SU-DHL-6 (cell line): ENCODE results near the gene COL6A2.
"Not testable (repeated sequence)": the region's sequence is repeated elsewhere in the genome, so short reads cannot be mapped to it uniquely, and the experiment has no call there.

Experiments
- H2AFZ ChIP-seq: fragments of 200-600 bp; sonication (generic); 2 replicates; pipeline ENCODE4 v1.6.1; 2014; ENCODE audit warnings: low read depth, mild to moderate bottlenecking, moderate library complexity, mixed read lengths, antibody characterized with exemption, low read length; ENCODE audit not compliant: severe bottlenecking
- H3F3A ChIP-seq: fragments of 200-600 bp; shearing (Covaris generic); 2 replicates; pipeline ENCODE4 v1.6.0; 2016; ENCODE audit warnings: antibody characterized with exemption, mild to moderate bottlenecking; ENCODE audit not compliant: insufficient read depth
- H3K27ac ChIP-seq: fragments of 200-600 bp; sonication (generic); 2 replicates; pipeline ENCODE4 v1.5.1; 2016; ENCODE audit warnings: low read depth, mild to moderate bottlenecking, low read length, moderate library complexity, mixed read lengths
- H3K27me3 ChIP-seq: fragments of 200-600 bp; sonication (generic), shearing (Covaris generic); 2 replicates; pipeline ENCODE4 v1.6.0; 2014; ENCODE audit warnings: mild to moderate bottlenecking, low read length
- H3K36me3 ChIP-seq: fragments of 200-600 bp; sonication (generic); 2 replicates; pipeline ENCODE4 v1.6.1; 2014; ENCODE audit warnings: mild to moderate bottlenecking, low read length, mixed read lengths
- H3K4me2 ChIP-seq: fragments of 300-600, 200-600 bp; shearing (Covaris generic), sonication (generic); 2 replicates; pipeline ENCODE4 v1.6.0; 2014; ENCODE audit warnings: low read length, low read depth, mild to moderate bottlenecking; ENCODE audit not compliant: poor library complexity, severe bottlenecking
- H3K4me3 ChIP-seq: fragments of 200-600 bp; sonication (generic); 2 replicates; pipeline ENCODE4 v1.5.1; 2014; ENCODE audit warnings: antibody characterized with exemption, low read length, mild to moderate bottlenecking, mixed read lengths; ENCODE audit not compliant: insufficient read depth, poor library complexity, severe bottlenecking
- H3K79me2 ChIP-seq: fragments of 200-600 bp; sonication (generic); 2 replicates; pipeline ENCODE4 v1.6.1; 2014; ENCODE audit warnings: mild to moderate bottlenecking, low read length, moderate library complexity; ENCODE audit not compliant: insufficient read depth
- H3K9ac ChIP-seq: fragments of 200-600 bp; sonication (generic); 2 replicates; pipeline ENCODE4 v1.7.0; 2014; ENCODE audit warnings: mild to moderate bottlenecking, low read length
- H3K9me2 ChIP-seq: fragments of 200-600 bp; sonication (generic); replicated peaks from 2 replicates; pipeline ENCODE4 v1.6.1; 2014; ENCODE audit warnings: low read length; ENCODE audit not compliant: insufficient read depth
- H3K9me3 ChIP-seq: fragments of 200-600 bp; sonication (generic); 2 replicates; pipeline ENCODE4 v1.6.1; 2014; ENCODE audit warnings: low read length, mixed read lengths; ENCODE audit not compliant: insufficient read depth
- H4K20me1 ChIP-seq: fragments of 200-600 bp; sonication (generic); 2 replicates; pipeline ENCODE4 v1.6.1; 2014; ENCODE audit warnings: low read depth, mild to moderate bottlenecking, antibody characterized with exemption, low read length, moderate library complexity, mixed read lengths
- CTCF ChIP-seq: fragments of 200-600 bp; sonication (generic); IDR thresholded peaks from one replicate; pipeline ENCODE4 v1.5.1; 2017; ENCODE audit warnings: antibody characterized with exemption, mild to moderate bottlenecking, low read length, moderate library complexity; ENCODE audit not compliant: insufficient read depth, poor library complexity, severe bottlenecking
- EZH2phosphoT487 ChIP-seq: fragments of 200-600 bp; sonication (generic), shearing (Covaris generic); conservative IDR thresholded peaks from 2 replicates; pipeline ENCODE4 v1.6.1; 2018; ENCODE audit warnings: mild to moderate bottlenecking, antibody characterized with exemption, low read length, moderate library complexity, mixed read lengths

Gene COL6A2

GRCh38 chr21:46083791-46084561 is 13.9 kb upstream of the COL6A2 start:
- Histone ChIP-seq H3K36me3 (no peaks in the 10 kb centered on the region), H3K9me3 (peaks cover 7% of the 10 kb centered on the region; the same call in 1 of the 2 replicates), H3K4me2 (no peak overlapping the region), H3K79me2 (no peaks in the 10 kb centered on the region), H3K9ac (no peak overlapping the region), H3K9me2 (no peaks in the 10 kb centered on the region), H3K27me3 (no peaks in the 10 kb centered on the region), H3K4me3 (no peak overlapping the region), H3F3A (no peaks in the 10 kb centered on the region), H2AFZ (no peak overlapping the region), H4K20me1 (no peaks in the 10 kb centered on the region), H3K27ac (no peak overlapping the region)
- TF ChIP-seq EZH2phosphoT487 (no peak), CTCF (no peak)

GRCh38 chr21:46084709-46085108 is 13.2 kb upstream of the COL6A2 start:
- Histone ChIP-seq H3K79me2 (no peaks in the 10 kb centered on the region), H3F3A (no peaks in the 10 kb centered on the region), H3K9me2 (no peaks in the 10 kb centered on the region), H4K20me1 (no peaks in the 10 kb centered on the region), H3K27me3 (no peaks in the 10 kb centered on the region), H3K36me3 (no peaks in the 10 kb centered on the region), H3K4me3 (no peak overlapping the region), H2AFZ (no peak overlapping the region), H3K4me2 (no peak overlapping the region), H3K9me3 (peaks cover 7% of the 10 kb centered on the region; the same call in 1 of the 2 replicates), H3K9ac (no peak overlapping the region), H3K27ac (no peak overlapping the region)
- TF ChIP-seq CTCF = no peak
- TF ChIP-seq EZH2phosphoT487 = no peak

DNA sequence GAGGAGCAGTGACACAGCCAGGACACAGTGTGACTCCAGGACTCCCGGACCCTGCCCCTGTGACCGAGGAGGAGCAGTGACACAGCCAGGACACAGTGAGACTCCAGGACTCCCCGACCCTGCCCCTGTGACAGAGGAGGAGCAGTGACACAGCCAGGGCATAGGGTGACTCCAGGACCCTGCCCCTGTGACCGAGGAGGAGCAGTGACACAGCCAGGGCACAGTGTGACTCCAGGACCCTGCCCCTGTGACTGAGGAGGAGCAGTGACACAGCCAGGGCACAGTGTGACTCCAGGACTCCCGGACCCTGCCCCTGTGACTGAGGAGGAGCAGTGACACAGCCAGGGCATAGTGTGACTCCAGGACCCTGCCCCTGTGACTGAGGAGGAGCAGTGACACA is 12.7 kb upstream of the COL6A2 start:
- not testable (repeated sequence) for H3K4me2 ChIP-seq, H3K27me3 ChIP-seq, H3K9ac ChIP-seq, H3K27ac ChIP-seq, H4K20me1 ChIP-seq, H2AFZ ChIP-seq, H3K9me3 ChIP-seq, H3K9me2 ChIP-seq, H3K36me3 ChIP-seq, H3F3A ChIP-seq, H3K4me3 ChIP-seq, H3K79me2 ChIP-seq

DNA sequence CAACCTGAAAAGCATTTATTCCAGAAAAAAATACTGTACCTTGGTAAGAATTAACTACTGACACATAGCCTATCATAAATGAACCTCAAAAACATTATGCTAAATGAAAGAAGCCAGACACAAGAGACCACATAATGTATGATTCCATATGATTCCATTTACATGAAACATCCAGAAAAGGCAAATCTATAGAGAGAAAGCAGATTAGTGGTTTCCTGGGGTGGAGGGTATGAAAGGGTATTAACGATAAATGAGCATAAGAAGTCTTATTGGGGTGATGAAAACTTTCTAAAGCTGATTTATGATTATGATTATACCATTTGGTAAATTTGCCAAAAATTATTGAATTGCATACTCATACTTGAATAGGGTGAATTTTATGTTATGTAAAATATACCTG is 10.3 kb upstream of the COL6A2 start:
- Histone ChIP-seq H3K4me2 (no peak overlapping the region), H3K9me2 (no peaks in the 10 kb centered on the region), H4K20me1 (no peaks in the 10 kb centered on the region), H3K27ac (no peak overlapping the region), H3K79me2 (no peaks in the 10 kb centered on the region), H3K4me3 (no peak overlapping the region), H2AFZ (no peak overlapping the region), H3K27me3 (no peaks in the 10 kb centered on the region), H3K9ac (no peak overlapping the region), H3K36me3 (no peaks in the 10 kb centered on the region), H3K9me3 (peaks cover 7% of the 10 kb centered on the region; the same call in 1 of the 2 replicates), H3F3A (no peaks in the 10 kb centered on the region)
- TF ChIP-seq CTCF (no peak), EZH2phosphoT487 (no peak)
